GM12891 (cell line): ENCODE data around the gene ADK.

Source experiments
- POLR2A ChIP-seq: IDR thresholded peaks from 2 replicates; pipeline ENCODE4 v1.6.1; 2011; ENCODE audit warnings: low read depth, low read length, control low read depth
- POLR2AphosphoS5 ChIP-seq: IDR thresholded peaks from 2 replicates; pipeline ENCODE4 v1.6.1; 2011; ENCODE audit warnings: low read depth, low read length, control low read depth
- SPI1 ChIP-seq: IDR thresholded peaks from 2 replicates; pipeline ENCODE4 v1.6.1; 2011; ENCODE audit warnings: low read depth, low read length, control low read depth

GRCh38 chr10:74480778-74481177 is 329.8 kb downstream of the ADK start:
- no peak for TF ChIP-seq SPI1
- no peak for TF ChIP-seq POLR2AphosphoS5
- TF ChIP-seq POLR2A, result no peak
